NCI-H2196 treated with DMSO at 0.1 percent for 48 hours (cell line): ENCODE measurements around the gene GALNS.

Experiments used
- DNase-seq: peaks from one replicate; lab custom pipeline; 2025; ENCODE audit not compliant: unreplicated experiment; lab: John Stamatoyannopoulos, UW

GALNS gene

GRCh38 chr16:88859381-88860091 is 2.8 kb upstream of the GALNS start:
- no peak for DNase-seq

DNA sequence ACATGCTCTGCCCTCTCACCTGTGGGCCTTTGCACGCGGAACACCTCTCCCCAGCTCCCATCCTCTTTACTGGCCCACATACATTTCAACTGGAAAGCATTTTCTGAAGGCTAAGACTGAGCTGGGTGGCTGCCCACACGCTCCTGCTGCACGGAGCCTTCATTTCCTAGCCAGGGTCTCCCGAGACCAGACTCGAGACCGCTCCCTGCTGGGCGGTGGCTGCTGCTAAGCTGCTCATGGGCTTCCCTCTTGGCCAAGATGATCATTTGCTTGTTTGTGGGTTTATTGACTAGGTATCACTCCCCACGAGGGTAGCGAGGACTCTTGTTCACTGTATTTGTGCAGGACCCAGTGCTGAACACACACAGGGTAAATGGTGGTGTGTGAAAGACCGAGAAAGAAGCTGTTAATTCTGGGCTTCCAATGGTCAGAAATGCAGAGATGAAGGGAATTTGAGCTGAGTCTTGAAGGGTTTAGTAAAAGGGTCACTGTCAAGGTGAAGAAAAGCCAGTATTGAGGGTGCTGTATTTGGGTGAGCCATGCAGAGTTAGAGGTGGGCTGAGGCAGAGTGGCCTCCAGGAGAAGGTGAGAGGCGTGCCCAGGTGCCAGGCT is 1.1 kb upstream of the GALNS start:
- no peak for DNase-seq

- DNase-seq = no peak
Observed at GRCh38 chr16:88856122-88856827, 472 bp downstream of the GALNS start.

GRCh38 chr16:88855736-88856121 is 1.0 kb downstream of the GALNS start:
- no peak for DNase-seq

GRCh38 chr16:88855176-88855575 is 1.6 kb downstream of the GALNS start:
- DNase-seq = no peak

DNA sequence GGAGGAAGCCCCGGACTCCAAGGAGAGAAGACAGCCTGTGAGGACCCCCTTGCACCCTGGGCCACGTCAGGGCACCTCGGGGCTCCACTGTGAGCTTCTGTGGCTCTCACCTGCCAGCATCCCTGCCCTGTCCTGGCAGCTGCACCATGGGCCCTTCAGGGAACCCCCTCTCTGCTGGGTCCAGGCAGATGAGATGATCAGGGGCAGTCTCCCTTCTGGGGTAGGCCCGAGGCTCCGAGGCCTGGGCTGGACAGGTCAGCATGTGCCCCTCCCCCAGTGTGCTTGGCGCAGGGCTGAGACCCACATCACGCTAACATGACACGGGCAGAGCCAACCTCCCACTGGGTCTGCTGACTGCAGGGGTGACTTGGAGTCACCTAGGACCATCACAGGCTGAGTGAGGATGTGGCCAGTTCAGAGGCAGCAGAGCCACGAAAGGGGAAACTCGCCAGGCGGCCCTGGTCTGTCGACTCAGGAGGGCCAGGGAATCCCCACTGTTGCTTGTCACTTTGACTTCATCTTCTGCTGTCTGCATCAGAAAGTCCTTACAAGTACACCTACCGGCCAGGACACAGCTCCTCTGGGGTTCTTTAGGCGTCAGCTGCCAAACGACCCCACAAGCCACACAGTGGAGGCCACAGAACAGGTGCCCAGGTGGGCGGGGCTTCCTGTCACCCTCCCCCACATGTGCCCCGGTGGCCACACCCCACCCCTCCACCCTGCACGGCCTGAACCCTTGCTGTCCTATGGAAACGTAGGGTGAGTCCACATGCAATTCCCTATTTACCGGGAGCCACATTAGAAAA is 2.2 kb downstream of the GALNS start:
- no peak for DNase-seq

DNA sequence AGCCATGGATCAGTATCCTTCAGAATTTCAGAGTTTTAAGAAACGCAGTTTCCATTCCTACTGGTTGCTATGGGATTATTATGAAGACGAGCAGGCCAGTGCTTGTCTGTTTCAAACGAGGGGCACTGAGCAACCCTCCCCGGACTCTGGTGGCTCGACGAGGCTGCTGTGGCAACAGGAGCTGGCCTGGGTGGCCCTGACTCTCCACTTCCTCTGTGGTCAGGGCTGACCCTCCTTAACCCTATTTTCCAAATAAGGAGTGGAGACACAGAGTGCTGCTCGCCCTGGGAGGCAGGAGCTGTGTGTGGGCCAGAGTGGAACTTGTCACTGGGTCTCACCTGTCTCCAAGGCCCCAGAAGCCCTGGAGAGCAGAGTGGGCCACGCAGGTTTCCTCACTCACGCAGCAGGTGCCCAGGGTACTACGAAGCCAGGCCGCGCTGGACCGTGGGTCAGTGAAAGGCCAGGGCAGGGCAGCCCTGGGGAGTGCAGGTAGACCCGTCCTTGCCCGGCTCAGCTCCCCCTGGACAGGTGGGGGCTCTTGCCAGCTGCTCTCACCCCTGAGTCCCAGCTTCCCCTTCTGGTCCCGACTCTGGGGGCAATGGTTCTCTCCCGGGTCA is 3.3 kb downstream of the GALNS start:
- DNase-seq = no peak

GRCh38 chr16:88851616-88852015 is 5.1 kb downstream of the GALNS start:
- DNase-seq = no peak

GRCh38 chr16:88850531-88851199 is 6.1 kb downstream of the GALNS start:
- no peak for DNase-seq

DNA sequence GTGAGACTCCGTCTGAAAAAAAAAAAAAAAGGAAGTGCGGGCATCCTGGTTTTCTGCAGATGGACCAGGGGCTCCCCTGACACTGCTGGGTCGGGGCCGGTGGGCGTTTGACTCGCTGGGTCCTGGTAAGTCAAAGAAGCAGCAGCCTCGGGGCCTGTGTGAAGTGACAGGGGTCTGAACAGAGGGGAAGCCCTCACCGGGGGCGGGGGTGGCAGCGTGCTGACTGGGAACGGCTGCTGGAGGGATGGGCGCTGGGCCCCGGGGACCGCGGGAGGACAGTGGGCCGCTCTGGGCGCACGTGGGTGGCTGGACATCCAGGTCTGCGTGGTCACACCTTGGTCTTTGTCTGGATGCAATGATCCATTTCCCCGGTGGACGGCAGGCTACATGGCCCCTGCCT is 8.2 kb downstream of the GALNS start:
- DNase-seq = no peak

GRCh38 chr16:88847654-88848053 is 9.1 kb downstream of the GALNS start:
- no peak for DNase-seq

DNA sequence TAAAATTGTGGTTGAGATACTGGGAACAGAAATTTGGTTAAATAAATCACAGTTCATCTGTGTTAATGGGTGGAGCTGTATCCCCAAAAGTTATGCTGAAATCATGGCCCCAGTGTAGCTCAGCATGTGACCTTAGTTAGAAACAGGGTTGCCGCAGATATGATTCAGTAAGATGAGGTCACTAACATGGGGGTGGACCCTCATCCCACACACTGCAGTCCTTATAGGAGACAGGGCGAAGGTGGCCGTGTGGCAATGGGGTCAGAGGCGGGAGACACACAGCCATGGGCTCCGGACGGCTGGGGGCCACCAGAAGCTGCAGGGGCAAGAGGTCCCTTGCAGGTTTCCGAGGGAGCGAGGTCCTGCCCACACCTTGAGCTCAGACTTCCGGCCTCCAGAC is 10.7 kb downstream of the GALNS start:
- DNase-seq = no peak

- DNase-seq = no peak
Observed at GRCh38 chr16:88844419-88845036, 12.2 kb downstream of the GALNS start.

GRCh38 chr16:88843256-88843655 is 13.5 kb downstream of the GALNS start:
- DNase-seq = no peak

DNA sequence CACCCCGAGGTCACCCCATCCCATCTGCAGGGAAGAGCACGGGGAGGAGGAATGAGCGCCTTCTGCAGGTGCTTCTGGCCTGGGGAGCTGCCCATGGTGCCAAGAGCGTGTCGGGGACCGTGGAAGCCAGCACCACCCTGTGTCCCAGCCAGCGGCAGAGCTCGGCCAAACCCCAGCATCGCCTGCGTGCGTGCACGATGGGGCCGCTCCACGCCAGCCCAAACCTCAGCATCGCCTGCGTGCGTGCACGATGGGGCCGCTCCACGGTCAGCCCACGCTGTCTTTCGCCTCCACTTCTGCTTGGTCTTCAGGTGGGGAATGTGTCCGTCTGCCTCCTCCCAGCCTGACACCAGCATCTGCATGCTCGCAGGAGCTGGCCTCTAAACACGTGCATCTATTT is 13.9 kb downstream of the GALNS start:
- DNase-seq = no peak

DNA sequence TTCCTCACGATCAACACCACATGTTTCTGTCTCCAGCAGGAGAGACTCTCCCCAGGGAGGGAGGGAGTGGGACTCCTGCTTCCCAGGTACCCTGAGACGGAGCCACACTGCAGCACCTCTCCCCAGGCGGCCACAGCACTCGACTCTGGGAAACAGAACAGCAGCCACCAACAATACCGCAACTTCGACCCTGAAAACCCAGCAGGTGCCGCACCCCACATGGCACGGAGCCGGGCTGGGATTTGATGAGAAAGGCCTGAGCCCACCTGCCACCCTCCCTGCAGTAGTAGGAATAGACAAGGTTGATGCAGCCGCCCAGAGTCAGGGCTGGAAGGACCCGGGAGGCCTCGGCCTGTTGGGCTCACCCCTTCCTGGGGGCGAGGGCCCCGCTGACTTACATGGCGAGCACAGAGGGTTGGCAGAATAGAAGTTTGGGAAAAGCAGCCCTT is 14.4 kb downstream of the GALNS start:
- DNase-seq = no peak

GRCh38 chr16:88841521-88842307 is 15.0 kb downstream of the GALNS start:
- no peak for DNase-seq

DNA sequence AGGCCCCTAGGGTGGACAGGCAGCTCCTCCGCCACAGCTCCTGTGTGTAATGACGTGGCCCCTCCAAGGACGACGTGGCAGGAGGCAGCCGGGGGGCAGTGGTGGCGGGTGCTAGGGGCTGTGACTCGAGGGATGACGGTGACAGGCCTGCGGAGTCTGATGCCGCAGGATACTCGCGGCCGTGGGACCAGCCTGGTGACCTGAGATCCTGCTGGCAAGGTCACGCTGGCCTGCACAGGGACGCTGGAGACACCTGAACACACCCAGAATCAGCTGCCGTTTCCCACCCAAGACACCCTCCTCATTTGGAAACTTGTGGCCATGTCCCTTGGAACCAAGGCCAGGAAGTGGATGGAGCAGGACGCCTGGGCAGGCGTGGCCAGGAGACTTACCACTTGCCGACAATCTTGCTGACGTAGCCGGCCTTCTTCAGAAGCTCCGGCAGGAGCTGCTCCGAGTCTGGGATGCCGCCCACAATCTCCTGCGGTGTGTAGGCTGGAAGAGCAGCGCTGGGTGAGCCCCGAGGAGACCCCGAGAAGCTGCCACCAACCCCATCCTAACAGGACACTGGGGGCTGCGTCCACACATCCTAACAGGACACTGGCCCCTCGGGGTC is 16.0 kb downstream of the GALNS start:
- DNase-seq = no peak
